Measurements from ENCODE around the gene SELPLG.

The SELPLG gene

GRCh38 chr12:108630481-108631207, 3.0 kb downstream of the SELPLG start:
- H3K4me3 ChIP-seq (ENCODE audit: low read depth, low read length), result no peak overlapping the region
- TF ChIP-seq CTCF (IDR thresholded peaks at IDR 0.05; ENCODE audit: control insufficient read depth, extremely low read depth, insufficient read depth), result no peak
- no peak for DNase-seq (ENCODE audit: low read depth)

- H3K4me3 ChIP-seq (ENCODE audit: low read depth, low read length), result no peak overlapping the region
- DNase-seq (ENCODE audit: low read depth), result no peak
- no peak for TF ChIP-seq CTCF (IDR thresholded peaks at IDR 0.05; ENCODE audit: control insufficient read depth, extremely low read depth, insufficient read depth)
Measured at GRCh38 chr12:108629824-108630476, 3.7 kb downstream of the SELPLG start.

- no peak for TF ChIP-seq CTCF (IDR thresholded peaks at IDR 0.05; ENCODE audit: control insufficient read depth, extremely low read depth, insufficient read depth)
- DNase-seq (ENCODE audit: low read depth), result no peak
- no peak overlapping the region for H3K4me3 ChIP-seq (ENCODE audit: low read depth, low read length)
Measured at GRCh38 chr12:108629151-108629550, 4.5 kb downstream of the SELPLG start.

- DNase-seq (ENCODE audit: low read depth), result no peak
- TF ChIP-seq CTCF (IDR thresholded peaks at IDR 0.05; ENCODE audit: control insufficient read depth, extremely low read depth, insufficient read depth), result no peak
- no peak overlapping the region for H3K4me3 ChIP-seq (ENCODE audit: low read depth, low read length)
Measured at GRCh38 chr12:108627134-108627920, 6.4 kb downstream of the SELPLG start.

- no peak for TF ChIP-seq CTCF (IDR thresholded peaks at IDR 0.05; ENCODE audit: control insufficient read depth, extremely low read depth, insufficient read depth)
- no peak for DNase-seq (ENCODE audit: low read depth)
- no peak overlapping the region for H3K4me3 ChIP-seq (ENCODE audit: low read depth, low read length)
Measured at GRCh38 chr12:108625228-108625627, 8.5 kb downstream of the SELPLG start.

- DNase-seq (ENCODE audit: low read depth), result no peak
- TF ChIP-seq CTCF (IDR thresholded peaks at IDR 0.05; ENCODE audit: control insufficient read depth, extremely low read depth, insufficient read depth), result no peak
- H3K4me3 ChIP-seq (ENCODE audit: low read depth, low read length), result no peak overlapping the region
Measured at GRCh38 chr12:108623577-108623976, 10.1 kb downstream of the SELPLG start.
